ENCODE results near the gene OR6F1. TPM values are rescaled to one million over a fixed set of nuclear protein-coding genes. Genes with fewer than 3 reads are reported as not detected.
"Not testable (repeated sequence)": the region's sequence is repeated elsewhere in the genome, so short reads cannot be mapped to it uniquely, and the experiment has no call there.

OR6F1 gene
- polyA plus RNA-seq (ENCODE audit: insufficient read depth in 1 of 5, insufficient read length in 5 of 5, low replicate concordance in 1 of 5): not detected
- long read RNA-seq, donor 1: 0 reads
- long read RNA-seq, donor 2: 0 reads
- long read RNA-seq, donor 3: 0 reads
- long read RNA-seq, donor 4: 0 reads
- long read RNA-seq, donor 5: 0 reads
- long read RNA-seq, donor 6: 0 reads
- long read RNA-seq, donor 7: 0 reads
- long read RNA-seq, donor 8: 0 reads

DNA sequence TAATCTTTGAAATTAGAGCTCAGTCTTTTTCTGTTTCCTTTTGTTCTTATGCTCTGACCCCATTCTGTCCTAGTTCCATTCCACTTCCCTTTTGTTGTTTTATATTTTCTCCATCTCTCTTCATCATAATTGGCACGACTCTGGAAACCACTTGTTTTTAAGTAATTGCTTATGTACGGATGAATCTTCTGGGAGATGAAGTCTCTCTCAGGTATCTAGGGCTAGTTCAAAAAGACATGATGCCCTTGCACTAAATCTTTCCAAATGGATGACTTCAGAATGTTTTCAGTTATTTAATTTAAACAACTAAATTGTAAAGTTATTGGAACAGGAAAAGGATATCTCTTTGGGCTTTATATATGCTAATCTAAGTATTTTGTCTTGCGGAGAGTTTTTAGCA lies at the start of gene OR6F1:
Gene OR6F1 (minus strand): TSS at position 101 of the 400 bp plus-strand sequence. CDS start 3,891 bp downstream, outside the sequence.
- DNase-seq: no peak

DNA sequence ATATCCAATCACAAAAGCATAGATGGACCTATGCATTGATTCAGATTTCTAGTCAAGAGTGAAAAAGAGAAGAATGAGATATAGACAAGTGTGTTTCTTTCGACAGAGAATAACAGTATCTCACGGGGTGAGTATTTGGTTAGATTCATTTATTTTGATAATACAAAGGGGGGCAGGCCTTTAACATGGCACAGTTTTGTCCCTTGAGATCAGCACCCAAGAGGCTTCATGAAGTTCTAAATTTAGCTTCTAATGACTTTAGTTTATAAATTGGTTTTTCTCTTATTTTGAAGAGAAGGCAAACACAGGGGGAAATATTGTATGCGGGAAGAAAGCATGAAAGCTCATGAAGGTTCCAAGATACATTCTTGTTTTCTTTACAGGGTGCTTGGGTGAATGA lies 44.0 kb upstream of the OR6F1 start, which contains the start of gene OR1C1:
Gene OR1C1 (minus strand): TSS at position 101 of the 400 bp plus-strand sequence. CDS start 2,150 bp downstream, outside the sequence.
- DNase-seq: no peak

DNA sequence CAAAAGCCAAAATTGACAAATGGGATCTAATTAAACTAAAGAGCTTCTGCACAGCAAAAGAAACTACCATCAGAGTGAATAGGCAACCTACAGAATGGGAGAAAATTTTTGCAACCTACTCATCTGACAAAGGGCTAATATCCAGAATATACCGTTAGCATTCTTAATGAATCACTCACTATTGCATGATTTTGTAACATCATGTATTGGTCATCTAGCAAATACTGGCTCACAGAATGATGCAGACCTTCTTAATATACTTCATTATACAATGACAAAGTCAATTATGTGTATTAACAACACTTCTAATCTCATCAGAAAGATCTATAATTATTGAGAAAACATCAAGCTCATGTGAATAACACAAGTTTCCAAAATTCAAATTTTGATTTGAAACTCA lies 37.9 kb upstream of the OR6F1 start:
- DNase-seq: not testable (repeated sequence)

DNA sequence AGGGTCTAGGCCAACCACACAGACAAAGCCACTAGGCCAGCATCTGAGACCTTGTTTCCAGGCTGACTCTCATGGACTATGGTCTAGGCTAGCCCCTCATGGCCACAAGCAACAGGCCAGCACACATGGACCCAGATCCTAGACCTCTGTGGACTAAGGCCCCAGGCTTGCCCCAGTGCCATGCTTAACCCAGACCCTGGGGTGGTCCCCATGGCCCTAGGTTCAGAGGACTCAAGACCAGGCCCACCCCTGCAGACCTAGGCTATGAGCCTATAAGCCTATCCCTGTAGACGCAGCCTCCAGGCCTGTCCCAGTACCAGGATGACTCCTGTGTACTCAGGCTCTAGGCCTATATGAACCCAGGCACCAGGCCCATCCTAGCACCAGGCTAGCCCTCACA lies 33.4 kb upstream of the OR6F1 start:
- no peak for DNase-seq

DNA sequence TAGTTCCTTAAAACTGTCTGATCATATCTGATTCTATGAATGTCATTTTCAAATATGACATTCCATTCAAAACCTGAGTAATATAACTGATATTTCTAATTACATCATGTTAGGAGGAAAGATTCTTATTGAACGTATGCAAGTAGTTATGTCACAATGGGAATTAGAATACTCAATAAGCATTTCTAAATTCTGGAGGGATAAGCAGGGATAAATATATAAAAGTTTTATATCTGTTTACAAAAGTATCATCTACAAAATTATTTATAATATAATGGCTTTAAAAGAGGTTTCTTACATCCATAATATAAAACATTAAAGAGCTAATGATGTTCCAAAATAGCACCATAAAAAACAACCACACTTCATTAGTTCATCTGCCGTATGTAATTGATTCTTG lies 31.6 kb upstream of the OR6F1 start, which contains the start of gene OR14A2:
Gene OR14A2 (minus strand): TSS at position 101 of the 400 bp plus-strand sequence.
- DNase-seq: no peak

DNA sequence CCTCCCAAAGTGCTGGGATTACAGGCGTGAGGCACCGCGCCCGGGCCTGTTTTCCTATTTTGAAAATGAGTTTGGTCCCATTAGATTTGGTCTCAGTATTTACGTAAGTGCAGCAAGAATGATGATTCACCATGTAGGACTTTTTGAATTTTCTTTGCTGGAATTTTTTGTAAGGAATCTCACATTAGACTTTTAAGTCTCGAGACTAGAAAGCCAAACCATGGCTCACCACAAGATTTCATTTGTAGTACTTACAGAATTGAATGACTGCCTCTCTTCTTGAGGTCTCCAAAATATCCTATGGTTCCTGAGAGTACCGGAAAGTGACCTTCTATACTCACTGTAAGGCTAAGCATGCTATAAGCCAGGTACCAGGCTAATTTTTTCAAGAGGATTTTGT lies 31.2 kb upstream of the OR6F1 start:
- no peak for DNase-seq

DNA sequence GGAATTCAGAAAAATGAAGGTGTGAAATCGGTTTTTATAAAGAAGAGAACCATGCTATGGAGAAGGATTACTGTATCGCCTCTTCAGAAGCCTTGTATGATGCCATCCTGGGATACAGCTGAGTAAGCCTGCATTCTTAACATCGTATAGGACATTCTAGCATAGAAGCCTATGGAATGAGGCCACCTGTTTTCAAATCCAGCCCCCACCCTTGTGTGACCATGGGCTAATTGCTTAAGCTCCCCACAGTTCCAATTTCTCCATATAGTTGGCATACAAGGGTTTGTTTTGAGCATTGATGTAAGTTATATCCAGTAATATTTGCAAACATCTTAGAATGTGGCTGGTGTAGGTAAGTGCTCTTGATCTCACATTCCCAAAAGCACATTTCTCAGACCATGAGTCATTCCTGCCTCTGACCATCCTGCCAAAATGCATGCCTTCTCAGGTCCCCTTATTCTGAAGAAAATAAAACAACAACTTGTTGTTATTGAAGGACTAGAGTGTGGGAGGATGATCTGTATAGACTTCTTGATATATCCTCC lies 30.0 kb upstream of the OR6F1 start:
- DNase-seq: no peak

DNA sequence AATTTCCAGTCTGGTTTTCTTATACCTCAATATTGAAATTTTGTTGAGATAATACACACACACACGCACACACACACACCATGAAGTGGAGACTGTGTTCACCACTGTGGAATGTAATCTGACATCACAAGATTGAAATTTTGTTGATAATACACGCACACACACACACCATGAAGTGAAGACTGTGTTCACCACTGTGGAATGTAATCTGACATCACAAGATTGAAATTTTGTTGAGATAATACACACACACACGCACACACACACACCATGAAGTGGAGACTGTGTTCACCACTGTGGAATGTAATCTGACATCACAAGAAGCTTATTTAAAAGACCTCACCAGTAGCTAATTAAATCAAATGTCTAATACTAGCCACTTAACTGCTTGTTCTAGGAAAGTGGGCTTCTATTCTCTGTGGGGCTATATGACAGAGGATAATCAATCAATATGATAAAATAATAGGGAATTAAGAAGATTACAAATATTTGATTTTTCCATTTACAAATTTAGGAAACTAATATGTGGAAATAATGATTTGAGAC lies 25.8 kb upstream of the OR6F1 start:
- not testable (repeated sequence) for DNase-seq

DNA sequence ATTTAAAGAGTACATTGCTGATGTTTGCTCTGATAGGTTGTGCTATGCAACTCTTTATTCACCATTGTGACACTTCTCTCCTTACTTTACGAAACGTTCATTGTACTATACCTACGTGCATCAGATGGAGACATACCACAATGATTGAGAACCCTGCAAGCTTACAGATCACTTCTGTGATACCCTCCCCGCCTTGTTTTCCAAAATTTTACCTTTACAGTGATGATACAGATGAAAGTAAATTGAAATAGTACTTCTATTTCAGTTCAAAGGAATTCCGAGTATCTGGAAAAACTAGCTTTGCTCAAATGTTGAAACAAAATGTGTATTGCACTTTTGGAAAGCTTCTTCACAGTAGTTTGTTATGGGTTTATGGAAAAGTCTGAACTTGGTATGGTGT lies 25.3 kb upstream of the OR6F1 start:
- DNase-seq: no peak

DNA sequence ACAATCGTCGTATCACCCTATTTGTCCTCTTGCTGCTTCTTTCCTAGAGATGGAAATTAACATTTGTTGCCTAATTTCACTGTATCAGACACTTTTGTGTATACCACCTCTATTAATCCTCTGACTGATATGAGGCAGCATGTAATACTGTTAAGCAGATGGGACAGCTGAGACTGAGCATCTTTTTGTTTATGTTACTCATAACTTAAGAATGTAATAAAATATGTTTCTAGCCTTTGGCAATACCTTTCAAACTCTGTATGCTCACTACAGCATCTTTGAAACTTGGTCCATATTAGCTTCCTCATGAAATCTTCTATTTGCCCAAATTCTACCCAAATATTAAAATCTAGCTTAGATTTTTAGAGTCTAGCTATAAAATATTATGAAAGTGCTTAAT lies 24.3 kb upstream of the OR6F1 start:
- no peak for DNase-seq

DNA sequence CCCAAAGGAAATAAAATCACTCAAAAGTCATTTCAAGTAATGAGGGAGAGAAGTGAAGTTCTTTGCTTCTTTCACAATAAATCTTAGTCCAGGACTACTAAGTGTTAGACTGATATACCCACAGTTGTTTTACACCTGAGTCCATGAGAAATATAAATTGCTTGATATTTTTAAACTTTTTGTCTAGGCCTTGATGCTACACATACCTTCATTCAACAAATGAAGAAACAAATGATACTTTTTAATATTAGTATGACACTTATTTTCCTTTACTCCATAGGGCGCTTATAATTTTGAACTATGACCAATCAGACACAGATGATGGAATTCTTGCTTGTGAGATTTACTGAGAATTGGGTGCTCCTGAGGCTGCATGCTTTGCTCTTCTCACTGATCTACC lies 21.9 kb upstream of the OR6F1 start, which contains the start of gene OR14K1:
Gene OR14K1 (plus strand): TSS at position 301 of the 400 bp plus-strand sequence. CDS start 0 bp downstream, at position 301.
- DNase-seq: no peak

DNA sequence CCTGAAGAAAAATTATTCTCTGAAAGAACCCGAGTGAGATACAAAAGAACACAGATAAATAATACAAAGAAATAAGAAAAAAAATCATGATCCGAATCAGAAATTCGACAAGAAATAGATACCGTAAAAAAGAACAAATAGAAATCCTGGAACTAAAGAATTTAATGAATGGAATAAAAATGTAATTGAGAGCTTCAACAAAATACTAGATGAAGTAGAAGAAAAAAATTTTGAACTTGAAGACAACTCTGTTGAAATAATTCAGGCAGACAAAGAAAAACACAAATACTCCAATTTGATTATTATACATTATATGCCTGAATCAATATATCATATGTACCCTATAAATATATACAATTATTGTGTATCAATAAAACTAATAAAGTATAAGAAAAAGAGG lies 4.8 kb upstream of the OR6F1 start:
- no peak for DNase-seq

DNA sequence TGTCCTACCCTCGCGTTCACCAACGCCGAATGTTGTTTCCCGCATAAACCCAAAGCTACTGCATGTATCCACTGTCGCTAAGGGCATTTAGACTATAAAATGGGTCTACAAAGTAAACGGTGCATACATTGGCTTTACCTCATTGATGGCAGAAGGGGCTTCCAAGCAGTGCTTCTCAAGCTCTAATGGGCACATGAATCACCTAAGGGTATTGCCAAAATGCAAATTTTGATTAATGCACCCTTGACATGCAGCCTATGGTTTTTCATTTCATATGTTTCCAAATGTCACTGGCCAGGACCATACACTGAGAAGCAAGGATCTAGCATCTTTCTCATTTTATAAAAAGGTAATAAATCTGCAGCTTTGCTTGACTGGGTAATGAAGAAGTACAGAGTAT lies 2.7 kb downstream of the OR6F1 start:
- DNase-seq: no peak

DNA sequence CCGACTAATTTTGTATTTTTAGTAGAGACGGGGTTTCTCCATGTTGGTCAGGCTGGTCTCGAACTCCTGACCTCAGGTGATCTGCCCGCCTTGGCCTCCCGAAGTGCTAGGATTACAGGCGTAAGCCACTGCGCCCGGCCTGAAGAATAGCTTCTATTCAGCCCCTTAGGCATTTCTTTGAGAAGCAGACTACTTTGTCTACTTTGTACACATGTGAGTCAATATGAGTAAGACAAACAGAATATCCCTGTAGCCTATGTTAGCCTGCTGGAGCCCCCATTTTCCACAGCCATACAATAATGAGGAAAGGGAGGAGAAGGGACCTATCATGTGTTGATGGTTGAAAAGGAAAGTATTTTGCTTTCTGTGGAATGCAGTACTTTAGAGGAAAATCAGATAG lies 5.8 kb downstream of the OR6F1 start:
- DNase-seq: not testable (repeated sequence)

DNA sequence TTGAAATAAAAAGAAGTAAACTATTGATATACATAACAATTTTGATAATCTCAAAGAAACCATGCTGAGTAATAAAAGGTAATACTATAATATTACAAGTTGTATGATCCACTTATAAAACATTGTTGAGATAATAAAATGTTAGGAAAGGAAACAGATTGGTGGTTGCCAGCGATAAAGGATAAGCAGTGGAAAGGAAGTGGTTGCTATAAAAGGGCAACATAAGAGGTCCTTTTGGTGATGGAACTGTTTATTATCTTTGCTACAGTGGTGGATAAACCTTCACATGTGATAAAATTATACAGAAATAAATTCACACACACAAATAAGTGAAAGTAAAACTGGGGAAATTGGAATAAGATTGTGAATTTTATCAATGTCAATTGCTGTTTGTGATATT lies 15.1 kb downstream of the OR6F1 start:
- no peak for DNase-seq

DNA sequence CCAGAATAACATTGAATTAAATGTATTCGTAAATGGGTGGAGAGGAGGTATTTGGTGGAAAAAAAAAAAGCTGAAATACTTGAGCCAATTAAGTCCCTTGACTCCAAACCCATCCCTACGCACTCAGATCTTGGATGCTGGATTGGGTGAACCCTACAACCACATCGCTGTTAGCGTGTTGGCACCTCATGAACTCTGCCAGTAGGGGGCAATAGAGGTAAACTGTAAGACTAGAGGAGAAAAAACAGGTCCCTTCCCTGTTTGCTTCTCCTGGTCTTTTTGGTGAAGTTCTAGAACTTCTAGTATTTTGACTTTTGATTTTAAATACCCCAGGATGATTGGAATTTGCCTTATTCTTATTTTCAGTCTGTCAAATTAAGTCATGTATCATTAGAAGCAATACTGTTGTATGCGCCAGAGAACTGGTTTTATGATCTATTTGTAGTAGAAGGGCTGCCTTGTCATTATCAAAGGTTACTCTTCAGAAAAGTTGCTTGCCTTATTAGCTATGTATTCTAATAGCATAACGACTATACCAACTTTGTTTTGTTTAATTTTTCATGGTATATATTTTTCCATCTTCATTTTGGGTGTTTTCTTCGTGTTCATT lies 35.1 kb downstream of the OR6F1 start:
- DNase-seq: peak in 1 of 2 donors; percentile 7

DNA sequence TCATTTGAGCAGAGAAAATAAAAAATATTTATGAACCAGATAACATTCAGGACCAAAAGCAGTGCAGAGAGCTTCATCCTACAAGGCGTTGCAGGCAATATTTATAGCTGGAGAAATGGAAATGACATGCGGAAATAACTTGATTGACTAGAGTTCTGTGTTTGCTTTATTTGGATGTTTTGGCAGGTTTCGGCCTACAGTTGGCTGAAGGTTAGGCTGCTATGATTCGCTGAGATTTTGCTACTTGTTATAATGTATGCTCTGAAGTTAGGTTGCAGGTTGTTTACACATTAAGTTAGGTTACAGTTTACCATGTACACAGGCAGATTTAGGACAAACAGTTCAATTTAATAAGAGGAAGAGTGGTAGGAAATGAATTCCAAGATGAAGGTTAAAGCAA lies 36.3 kb downstream of the OR6F1 start:
- DNase-seq: no peak

DNA sequence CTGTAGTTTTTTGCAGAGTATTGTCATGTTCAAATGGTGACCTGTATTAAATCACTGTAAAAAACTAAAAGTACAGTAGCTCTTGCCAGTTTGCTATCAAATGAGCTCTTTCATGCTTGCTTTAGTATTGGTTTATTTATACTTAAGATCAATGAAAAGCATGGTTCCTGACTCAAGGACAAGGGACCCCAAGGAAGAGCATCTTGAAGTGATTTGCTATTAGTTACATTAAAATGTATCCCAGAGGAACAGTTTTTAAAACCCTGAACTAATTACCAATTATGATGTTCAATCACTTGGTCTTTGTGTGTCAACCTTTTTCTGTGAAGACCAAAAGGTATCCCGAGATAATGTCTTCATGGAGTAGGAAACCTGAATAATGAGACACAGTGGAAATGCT lies 36.8 kb downstream of the OR6F1 start, which contains the start of gene OR13G1:
Gene OR13G1 (minus strand): TSS at position 101 of the 400 bp plus-strand sequence. CDS start 6,698 bp downstream, outside the sequence.
- no peak for DNase-seq

DNA sequence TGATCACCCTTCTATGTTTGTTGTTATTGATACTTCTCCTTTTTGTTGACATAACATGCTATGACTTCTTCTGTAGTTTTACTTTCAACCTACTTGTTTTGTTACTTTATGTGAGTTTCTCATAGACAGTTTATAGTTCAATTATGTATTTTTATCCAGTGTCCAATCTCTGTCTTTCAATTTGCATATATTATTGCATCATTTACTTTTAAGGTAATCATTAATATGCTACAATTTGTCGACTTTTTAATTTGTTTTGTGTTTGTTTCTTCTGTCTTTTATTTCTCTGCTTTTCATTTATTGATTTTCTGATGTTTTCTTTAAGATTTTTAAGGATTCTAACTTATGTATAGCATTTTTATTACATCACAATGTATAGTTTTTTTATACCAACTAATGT lies 47.2 kb downstream of the OR6F1 start:
- DNase-seq: no peak

Data from right lung (tissue), 10 donors.